Neural progenitor cell (in vitro differentiated cells): ENCODE data around the gene SYTL1. TPM values are rescaled to one million over a fixed set of nuclear protein-coding genes. Genes with fewer than 3 reads are reported as not detected.

Experiments
- DNase-seq: peaks from one replicate; pipeline ENCODE4 v3.0.0-alpha.2; 2016; ENCODE audit warnings: low spot score
- H2AFZ ChIP-seq: fragments of 200-600 bp; sonication (generic); replicated peaks from 2 replicates; pipeline ENCODE4 v1.6.1; 2016; ENCODE audit warnings: antibody characterized with exemption
- H3F3A ChIP-seq: fragments of 200-600 bp; sonication (generic); 2 replicates; pipeline ENCODE4 v1.6.1; 2016; ENCODE audit warnings: antibody characterized with exemption, low read depth
- H3K27ac ChIP-seq: fragments of 200-600 bp; sonication (generic); 2 replicates; pipeline ENCODE4 v1.5.1; 2016; ENCODE audit warnings: mild to moderate bottlenecking
- H3K27me3 ChIP-seq: fragments of 200-600 bp; sonication (generic); 2 replicates; pipeline ENCODE4 v1.6.1; 2016; ENCODE audit warnings: mild to moderate bottlenecking, moderate library complexity
- H3K36me3 ChIP-seq: fragments of 200-600 bp; sonication (generic); 2 replicates; pipeline ENCODE4 v1.5.1; 2016
- H3K4me1 ChIP-seq: fragments of 200-600 bp; sonication (generic); 2 replicates; pipeline ENCODE4 v1.6.1; 2016; ENCODE audit warnings: mixed run types
- H3K4me2 ChIP-seq: fragments of 200-600 bp; sonication (generic); 2 replicates; pipeline ENCODE4 v1.6.1; 2016
- H3K4me3 ChIP-seq: fragments of 200-600 bp; sonication (generic); 2 replicates; pipeline ENCODE4 v1.5.1; 2016
- H3K79me2 ChIP-seq: fragments of 200-600 bp; sonication (generic); 2 replicates; pipeline ENCODE4 v1.6.1; 2016; ENCODE audit warnings: low read depth
- H3K9ac ChIP-seq: fragments of 200-600 bp; sonication (generic); 2 replicates; pipeline ENCODE4 v1.6.1; 2016
- H3K9me3 ChIP-seq: fragments of 200-600 bp; sonication (generic); 2 replicates; pipeline ENCODE4 v1.5.1; 2016; ENCODE audit warnings: low read depth
- H4K20me1 ChIP-seq: fragments of 200-600 bp; sonication (generic); 2 replicates; pipeline ENCODE4 v1.6.1; 2016; ENCODE audit warnings: low read depth
- H3K27ac Mint-ChIP-seq: 3 replicates; pipeline ENCODE4 v1.8.0; 2021; ENCODE audit warnings: mixed read lengths
- H3K27me3 Mint-ChIP-seq: 2 replicates; pipeline ENCODE4 v1.8.0; 2022; ENCODE audit warnings: low read depth, mild to moderate bottlenecking, inconsistent platforms, moderate library complexity, mixed read lengths; ENCODE audit not compliant: insufficient read depth
- H3K36me3 Mint-ChIP-seq: 3 replicates; pipeline ENCODE4 v1.8.0; 2021; ENCODE audit warnings: mixed read lengths
- H3K4me1 Mint-ChIP-seq: 3 replicates; pipeline ENCODE4 v1.8.0; 2021; ENCODE audit warnings: mixed read lengths
- H3K4me3 Mint-ChIP-seq: 3 replicates; pipeline ENCODE4 v1.8.0; 2021; ENCODE audit warnings: mild to moderate bottlenecking, moderate library complexity, mixed read lengths
- H3K9me3 Mint-ChIP-seq: 3 replicates; pipeline ENCODE4 v1.8.0; 2020; ENCODE audit warnings: mixed read lengths
- CTCF ChIP-seq: fragments of 200-600 bp; sonication (generic); IDR thresholded peaks from 2 replicates; pipeline ENCODE4 v1.5.1; 2017; ENCODE audit warnings: antibody characterized with exemption, mild to moderate bottlenecking
- EZH2 ChIP-seq: fragments of 200-600 bp; sonication (generic); IDR thresholded peaks from 2 replicates; pipeline ENCODE4 v1.6.1; 2017; ENCODE audit warnings: antibody characterized with exemption, mild to moderate bottlenecking, moderate library complexity
- EZH2phosphoT487 ChIP-seq: fragments of 200-600 bp; sonication (generic); IDR thresholded peaks from 2 replicates; pipeline ENCODE4 v1.6.1; 2017; ENCODE audit warnings: antibody characterized with exemption
- total RNA-seq: library from RNA; depleted of rRNA; stranded (reverse); fragments of >200 nt; gene quantifications from 2 replicates; pipeline ENCODE4 v1.2.3, GENCODE V29; 2015; ENCODE audit warnings: low replicate concordance

The SYTL1 gene
- total RNA-seq, 1 donor from 2014 or later: 5.7 TPM

- DNase-seq: no peak
- Mint-ChIP-seq H3K36me3 (no peaks in the 10 kb centered on the region), H3K4me1 (peaks cover 2% of the 10 kb centered on the region), H3K27me3 (peaks cover 8% of the 10 kb centered on the region), H3K4me3 (no peak within 1 kb of the TSS), H3K27ac (peak within 1 kb of the TSS; percentile 57), H3K9me3 (no peaks in the 10 kb centered on the region)
- Histone ChIP-seq H3K79me2 (no peaks in the 10 kb centered on the region), H3K4me1 (no peaks in the 10 kb centered on the region), H3K36me3 (no peaks in the 10 kb centered on the region), H3K4me2 (no peak within 1 kb of the TSS), H3K9ac (no peak within 1 kb of the TSS), H3F3A (no peaks in the 10 kb centered on the region), H3K4me3 (no peak within 1 kb of the TSS), H4K20me1 (no peaks in the 10 kb centered on the region), H3K27me3 (no peaks in the 10 kb centered on the region), H3K9me3 (no peaks in the 10 kb centered on the region), H3K27ac (no peak within 1 kb of the TSS), H2AFZ (no peak within 1 kb of the TSS)
- no peak for TF ChIP-seq CTCF
- no peak for TF ChIP-seq EZH2
Measured at GRCh38 chr1:27374362-27375086, 32.7 kb downstream of the SYTL1 start, which contains the start of gene FCN3. FCN3 (minus strand) TSS chr1:27374824; CDS start chr1:27374818, 6 bp downstream.

GRCh38 chr1:27377760-27378495, 36.1 kb downstream of the SYTL1 start:
- no peaks in the 10 kb centered on the region for H3K36me3 Mint-ChIP-seq

DNA sequence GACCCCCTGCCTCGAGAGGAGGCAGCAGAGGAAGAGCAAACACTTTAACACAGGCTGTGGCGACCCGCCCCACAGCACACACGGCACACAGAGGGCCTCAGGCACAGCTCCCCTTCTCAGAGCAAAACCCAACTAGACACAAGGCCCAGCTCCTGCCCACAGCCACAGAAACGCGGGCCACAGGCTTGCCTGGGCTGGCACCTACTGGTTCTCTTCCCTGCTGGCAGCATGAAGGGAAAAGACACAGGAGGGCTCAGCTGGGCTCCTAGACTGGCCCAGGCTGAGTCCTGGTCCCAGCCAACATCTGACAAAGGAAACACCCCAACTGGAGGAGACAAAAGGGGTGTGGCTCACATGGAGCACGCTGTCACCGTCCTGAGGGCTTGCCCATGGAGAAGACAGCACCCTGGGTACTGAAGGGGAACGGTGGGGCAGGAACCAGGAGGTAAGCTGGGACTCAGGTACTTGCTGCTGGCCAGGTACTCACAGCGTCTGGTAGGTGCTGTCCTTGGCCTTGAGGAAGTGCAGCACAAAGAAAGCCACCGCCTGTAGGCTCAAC, 37.8 kb downstream of the SYTL1 start:
- peaks cover 11% of the 10 kb centered on the region for H3K27me3 Mint-ChIP-seq
- Histone ChIP-seq H3K36me3 (no peaks in the 10 kb centered on the region), H3K4me1 (no peaks in the 10 kb centered on the region), H3K4me3 (no peak overlapping the region), H3K27ac (no peak overlapping the region), H3K9me3 (no peaks in the 10 kb centered on the region), H4K20me1 (no peaks in the 10 kb centered on the region), H3F3A (no peaks in the 10 kb centered on the region), H3K4me2 (no peak overlapping the region), H3K27me3 (peaks cover 27% of the 10 kb centered on the region), H2AFZ (no peak overlapping the region), H3K9ac (no peak overlapping the region), H3K79me2 (no peaks in the 10 kb centered on the region)
- no peak overlapping the region for H3K27ac Mint-ChIP-seq
- DNase-seq: no peak
- no peaks in the 10 kb centered on the region for H3K36me3 Mint-ChIP-seq
- peaks cover 8% of the 10 kb centered on the region for H3K4me1 Mint-ChIP-seq
- no peak overlapping the region for H3K4me3 Mint-ChIP-seq
- TF ChIP-seq CTCF: no peak
- TF ChIP-seq EZH2phosphoT487: no peak
- TF ChIP-seq EZH2: no peak
- H3K9me3 Mint-ChIP-seq: no peaks in the 10 kb centered on the region

More at GRCh38 chr1:27377760-27378495, 36.1 kb downstream of the SYTL1 start:
- H3K79me2 ChIP-seq: no peaks in the 10 kb centered on the region
- no peak overlapping the region for H3K27ac Mint-ChIP-seq
- peaks cover 24% of the 10 kb centered on the region for H3K27me3 ChIP-seq
- no peak overlapping the region for H3K27ac ChIP-seq
- H3K4me2 ChIP-seq: no peak overlapping the region
- H3K27me3 Mint-ChIP-seq: peaks cover 12% of the 10 kb centered on the region
- no peaks in the 10 kb centered on the region for H3K9me3 ChIP-seq
- no peak for DNase-seq
- peak overlapping the region; percentile 16 for H3K4me3 Mint-ChIP-seq
- no peak overlapping the region for H3K4me3 ChIP-seq
- H3K9me3 Mint-ChIP-seq: no peaks in the 10 kb centered on the region
- no peaks in the 10 kb centered on the region for H3K4me1 ChIP-seq
- no peak overlapping the region for H3K9ac ChIP-seq
- no peak overlapping the region for H2AFZ ChIP-seq
- TF ChIP-seq CTCF (no peak), EZH2phosphoT487 (no peak), EZH2 (no peak)
- no peaks in the 10 kb centered on the region for H3F3A ChIP-seq
- no peaks in the 10 kb centered on the region for H3K36me3 ChIP-seq
- H4K20me1 ChIP-seq: no peaks in the 10 kb centered on the region
- H3K4me1 Mint-ChIP-seq: peaks cover 6% of the 10 kb centered on the region
